GM18526 (cell line): ENCODE results near the gene MCC.

ENCODE experiments used
- POLR2A ChIP-seq: IDR thresholded peaks from 3 replicates; pipeline ENCODE4 v1.6.1; 2011; ENCODE audit not compliant: insufficient read length; ENCODE audit errors: extremely low read depth

Gene MCC

GRCh38 chr5:113215401-113216060, 272.7 kb downstream of the MCC start:
- TF ChIP-seq POLR2A: no peak

DNA sequence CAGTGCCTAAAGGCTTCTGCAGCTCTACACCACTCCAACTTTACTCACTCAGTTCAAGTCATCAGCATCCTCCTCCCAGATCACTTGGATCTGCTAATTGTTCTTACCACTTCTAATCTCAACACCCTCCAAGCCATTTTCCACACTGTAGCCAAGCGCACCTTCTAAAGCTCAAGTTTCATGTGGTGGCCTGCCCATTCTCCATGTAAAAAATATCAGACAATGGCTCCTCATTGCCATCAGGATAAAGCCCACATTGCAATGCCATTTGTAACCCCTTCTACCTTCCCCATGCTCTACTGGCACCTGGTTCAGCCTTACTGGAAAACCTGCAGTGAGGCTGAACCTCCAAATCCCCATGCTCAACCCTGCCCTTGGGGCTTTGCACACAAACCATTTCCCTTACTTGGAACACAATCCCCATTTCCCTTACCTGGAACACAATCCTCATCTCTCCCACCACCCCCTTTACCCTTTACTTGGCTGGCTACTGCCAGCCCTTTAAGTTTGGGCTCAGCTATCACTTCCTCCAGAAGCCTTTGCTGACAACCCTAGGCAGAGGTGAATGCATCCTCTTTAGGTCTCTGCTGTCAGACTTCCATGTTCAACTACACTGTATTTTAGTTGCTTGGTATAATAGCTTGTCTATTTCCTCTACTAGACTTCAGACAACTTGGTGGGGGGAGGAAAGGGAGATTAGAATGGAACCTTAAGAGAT, 273.5 kb downstream of the MCC start:
- TF ChIP-seq POLR2A: no peak

DNA sequence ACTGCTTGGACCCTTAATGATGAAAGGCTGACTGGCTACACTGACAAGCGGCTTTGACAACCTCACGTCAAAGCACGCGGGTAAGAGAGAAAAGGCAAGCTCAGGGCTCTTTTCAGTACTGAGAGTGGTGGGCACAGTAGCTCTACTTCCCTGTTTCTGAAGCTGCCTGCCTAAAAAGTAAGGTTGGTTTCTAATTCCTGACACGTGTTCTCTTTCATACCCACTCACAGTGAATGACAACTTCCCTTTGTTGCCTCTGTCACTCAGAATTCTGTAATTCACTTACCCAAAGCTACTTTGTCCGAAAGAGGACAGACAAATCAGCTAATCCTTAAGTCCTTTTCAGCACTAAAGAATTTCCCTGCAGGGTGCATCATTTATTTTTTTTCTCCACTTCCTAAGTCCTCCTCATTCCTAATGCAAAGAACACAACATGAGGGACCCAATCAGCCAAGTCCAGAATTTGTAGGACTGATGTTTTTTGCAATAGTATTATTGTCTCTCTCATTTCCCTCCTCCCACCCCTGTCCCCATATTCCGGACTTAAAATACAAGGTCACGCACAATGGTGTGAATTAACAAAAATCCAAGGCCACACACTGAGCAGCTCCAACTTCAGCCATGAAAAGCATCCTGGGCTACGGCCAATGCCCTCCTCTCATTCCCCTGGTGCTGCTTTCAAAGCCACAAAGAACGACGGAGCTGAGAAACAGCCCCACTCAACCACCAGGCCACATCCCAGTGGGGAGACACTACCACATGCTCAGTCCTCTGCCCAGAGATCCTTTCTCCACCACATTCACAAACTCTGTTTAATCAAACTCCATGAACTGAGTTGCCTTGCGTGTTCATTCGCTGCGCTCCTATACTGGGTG, 274.5 kb downstream of the MCC start:
- no peak for TF ChIP-seq POLR2A

DNA sequence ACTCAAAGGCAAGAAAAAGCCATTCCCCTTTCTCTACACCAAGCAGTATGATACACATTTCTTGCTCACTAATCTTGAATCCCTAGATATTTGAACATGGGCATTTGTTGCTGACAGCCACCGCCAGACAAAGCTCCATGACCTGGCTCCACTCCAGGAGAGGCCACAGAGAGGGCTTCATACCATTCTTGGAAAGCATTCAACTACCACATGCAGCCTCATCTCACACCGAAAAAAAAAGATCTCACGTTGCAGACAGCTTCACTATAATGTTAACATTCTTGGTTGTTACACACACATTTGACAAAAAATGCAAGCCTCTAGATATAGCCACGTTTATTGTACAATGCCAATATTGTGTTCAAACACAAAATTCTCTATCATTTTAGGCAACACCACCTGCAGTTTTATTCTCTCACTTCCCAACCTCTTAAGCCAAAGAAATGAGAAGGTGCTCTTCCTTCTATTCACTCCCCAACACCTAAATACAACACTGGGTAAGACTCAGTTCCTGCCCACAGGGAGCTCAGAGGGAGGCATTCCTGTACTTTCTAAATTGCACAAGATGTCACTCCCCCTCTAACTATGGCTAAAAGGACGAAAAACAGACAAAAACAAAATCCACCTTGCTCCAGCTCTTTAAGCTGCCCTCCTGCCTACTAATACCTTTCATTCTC, 275.9 kb downstream of the MCC start:
- no peak for TF ChIP-seq POLR2A

DNA sequence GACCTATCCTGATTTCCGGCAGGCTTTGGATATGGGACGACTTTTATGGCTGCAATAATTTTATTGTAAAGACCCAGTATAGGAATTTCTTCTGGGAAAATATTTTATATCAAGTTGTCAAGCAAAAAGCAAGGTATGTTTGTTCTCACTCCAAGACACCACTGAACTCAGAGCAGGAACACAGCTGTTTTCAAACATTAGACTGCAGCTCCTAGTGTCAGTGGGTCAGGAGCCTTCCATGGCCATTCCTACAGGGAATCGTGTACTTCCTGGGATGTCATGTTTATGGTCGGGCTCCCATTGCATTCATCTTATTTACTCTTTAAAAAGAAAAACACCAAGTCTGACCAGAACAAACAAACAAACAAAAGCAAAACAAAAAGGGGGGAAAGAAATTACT, 278.8 kb downstream of the MCC start:
- TF ChIP-seq POLR2A: no peak

DNA sequence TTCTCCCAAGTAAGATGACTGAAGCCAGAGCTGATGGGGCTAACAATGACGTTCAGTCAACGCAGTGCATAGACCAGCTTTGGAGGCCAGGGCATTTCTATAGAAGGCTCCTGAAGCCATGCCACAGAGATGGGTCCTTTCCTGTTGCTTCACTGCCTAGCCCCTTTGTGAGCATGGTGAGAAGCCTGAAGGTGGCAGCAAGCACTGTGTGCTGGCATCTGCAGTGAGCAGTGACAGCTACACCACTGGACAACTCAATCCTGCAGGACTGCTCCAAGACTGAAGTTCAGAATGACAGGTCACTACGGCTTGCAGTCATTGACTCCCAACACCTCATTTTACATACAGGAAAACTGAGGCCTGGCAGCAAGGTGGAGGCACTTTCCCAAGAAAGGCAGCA, 282.4 kb downstream of the MCC start:
- no peak for TF ChIP-seq POLR2A

DNA sequence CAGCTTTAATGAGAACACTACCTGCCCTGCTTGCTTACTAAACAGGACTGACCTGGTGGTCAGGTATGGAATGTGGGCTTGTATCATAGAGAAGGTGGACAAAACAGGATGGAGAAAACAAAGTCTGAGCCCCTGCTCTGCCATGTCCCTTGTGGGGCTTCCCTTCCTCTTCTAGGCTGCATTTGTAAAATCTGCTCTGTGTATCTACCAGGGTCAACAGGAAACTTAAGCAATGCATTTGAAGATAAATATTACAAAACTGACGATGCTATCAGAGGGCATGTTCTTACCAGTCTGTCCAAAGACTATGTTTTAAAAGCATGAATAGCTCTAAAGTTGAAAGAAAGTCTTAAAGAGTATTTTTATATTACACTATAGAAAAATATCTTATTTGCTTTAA, 282.9 kb downstream of the MCC start:
- TF ChIP-seq POLR2A: no peak

GRCh38 chr5:113204525-113205161, 283.6 kb downstream of the MCC start:
- no peak for TF ChIP-seq POLR2A

GRCh38 chr5:113203916-113204315, 284.3 kb downstream of the MCC start:
- no peak for TF ChIP-seq POLR2A

DNA sequence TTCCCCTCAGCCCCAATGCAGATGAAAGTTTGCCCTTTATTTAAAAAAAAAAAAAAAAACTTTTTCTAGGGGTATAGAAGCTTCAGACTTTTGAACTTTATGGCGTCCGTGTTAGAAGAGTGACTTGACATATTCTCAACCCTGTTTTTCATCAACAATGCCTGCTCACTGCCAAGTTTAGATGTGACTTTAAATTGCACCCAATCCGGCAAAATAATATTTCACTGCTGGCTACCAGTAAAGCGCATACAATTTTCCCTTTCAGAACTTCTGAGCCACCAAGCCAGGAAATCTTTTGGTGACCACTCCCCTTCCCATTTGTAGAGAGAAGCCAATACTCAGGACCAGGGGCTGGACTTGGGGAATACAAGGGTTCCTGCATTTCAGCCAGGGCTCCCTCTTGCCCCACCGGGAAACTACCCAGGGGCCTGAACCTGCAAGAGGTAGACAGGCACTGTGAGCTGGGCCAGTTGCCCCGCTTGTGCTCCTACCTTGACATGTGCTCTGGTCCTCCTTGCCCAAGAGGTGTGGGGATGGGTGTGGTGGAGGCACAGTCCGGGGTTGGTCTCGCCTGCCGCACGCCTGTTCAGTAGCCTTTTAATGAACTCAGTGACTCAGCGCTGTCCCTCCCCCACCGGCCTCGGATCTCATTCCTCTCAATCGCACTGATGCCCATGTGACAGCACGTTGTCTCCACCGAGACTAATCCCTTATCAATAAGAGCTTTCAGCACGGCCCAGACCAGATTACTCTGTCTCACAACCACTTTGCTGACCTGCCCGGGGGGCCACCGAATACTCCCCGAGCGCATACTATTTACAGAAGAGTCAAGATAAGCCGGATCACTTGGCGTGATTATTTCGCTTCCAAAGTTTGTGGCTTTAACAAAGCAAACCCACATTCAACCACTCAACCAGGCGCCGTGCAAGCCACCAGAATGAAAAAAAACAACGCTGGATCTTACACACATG, 285.2 kb downstream of the MCC start:
- no peak for TF ChIP-seq POLR2A

DNA sequence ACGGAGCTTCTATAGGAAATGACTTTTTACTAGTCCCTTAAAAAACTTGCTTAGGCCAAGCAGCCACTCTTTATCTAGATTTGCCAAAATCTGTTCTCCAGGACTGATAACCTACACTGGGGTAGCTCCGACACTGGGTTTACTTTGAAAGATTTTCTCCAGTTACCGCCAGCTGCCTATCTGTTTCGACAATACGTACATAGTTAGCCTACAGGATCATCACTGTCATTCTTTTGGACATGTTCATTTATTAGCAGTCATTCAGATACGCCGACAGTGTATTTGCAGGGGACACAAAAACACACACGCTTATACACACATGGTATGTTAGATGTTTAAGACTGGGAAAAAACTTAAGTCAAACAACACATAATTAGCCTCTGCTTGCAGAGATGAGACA, 286.0 kb downstream of the MCC start:
- no peak for TF ChIP-seq POLR2A

- TF ChIP-seq POLR2A: no peak
These were observed 286.5 kb downstream of the MCC start for GRCh38 chr5:113201715-113202114.

DNA sequence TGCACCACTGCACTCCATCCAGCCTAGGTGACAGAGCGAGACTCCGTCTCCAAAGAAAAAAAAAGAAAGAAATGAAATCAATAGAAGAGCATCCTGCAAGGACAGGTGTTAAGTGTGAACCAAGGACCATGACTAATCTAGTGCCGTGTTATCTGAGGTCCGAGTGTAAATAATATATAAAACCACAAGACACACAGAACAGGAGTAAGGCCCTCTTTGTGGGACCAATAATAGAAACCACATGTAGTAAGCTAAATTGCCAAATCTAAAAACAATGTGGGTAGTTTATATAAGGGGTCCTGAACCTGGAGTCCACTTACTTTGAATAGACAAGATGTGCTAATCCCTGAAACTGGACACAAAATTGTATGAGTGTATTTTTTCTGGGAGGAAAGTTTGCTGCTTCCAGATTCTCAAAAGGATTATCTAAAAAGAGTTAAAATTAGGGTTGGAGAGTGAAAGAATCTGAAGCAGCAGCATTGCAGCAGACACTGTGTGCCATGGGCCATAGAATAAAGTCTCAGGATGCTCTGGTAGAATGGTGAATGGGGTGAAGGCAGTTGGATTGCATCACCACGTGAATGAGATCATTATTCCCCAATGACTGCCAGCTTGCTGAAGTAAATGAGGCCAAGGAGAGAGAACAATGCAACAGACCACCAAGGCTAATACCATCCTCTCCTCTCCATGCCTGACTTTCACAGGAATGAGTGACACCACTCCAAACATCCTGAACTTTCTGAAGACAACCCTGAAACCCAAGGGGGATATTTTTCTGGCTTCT, 288.9 kb downstream of the MCC start:
- TF ChIP-seq POLR2A: no peak
